A549 (cell line): ENCODE results near the gene GTPBP6.

Source experiments
- BHLHE40 ChIP-seq: IDR thresholded peaks from 2 replicates; pipeline ENCODE4 v1.6.1; 2012; ENCODE audit warnings: low read depth, low read length, inconsistent platforms
- CTCF ChIP-seq: fragments of >200 bp; sonication (Bioruptor Twin); formaldehyde crosslinking; IDR thresholded peaks from 3 replicates; pipeline ENCODE4 v1.5.1; 2016
- EHMT2 ChIP-seq: fragments of 200-600 bp; sonication (generic); IDR thresholded peaks from 2 replicates; pipeline ENCODE4 v1.6.1; 2016; ENCODE audit warnings: antibody characterized with exemption, low read depth, mild to moderate bottlenecking, moderate library complexity
- EP300 ChIP-seq, 2 experiments: fragments of >200 bp; sonication (Bioruptor Twin); formaldehyde crosslinking; IDR thresholded peaks; 2 replicates in 1 of 2; 3 replicates in 1 of 2; pipeline ENCODE4 v1.6.1; 2016 to 2017
- HDAC2 ChIP-seq: fragments of 200-600 bp; sonication (generic); IDR thresholded peaks from 2 replicates; pipeline ENCODE4 v1.6.1; 2016
- HMGXB4 ChIP-seq: fragments of 250-450 bp; sonication (Bioruptor Pico); IDR thresholded peaks from 2 replicates; pipeline ENCODE4 v1.5.0; 2021; ENCODE audit warnings: mild to moderate bottlenecking, moderate library complexity, borderline replicate concordance
- HOXB5 ChIP-seq: fragments of 250-450 bp; sonication (Bioruptor Pico); IDR thresholded peaks from 2 replicates; pipeline ENCODE4 v1.5.0; 2020; ENCODE audit warnings: mild to moderate bottlenecking, moderate library complexity
- JUN ChIP-seq, 2 experiments: fragments of >200 bp; sonication (Bioruptor Twin); formaldehyde crosslinking; IDR thresholded peaks; 2 replicates in 1 of 2; 3 replicates in 1 of 2; pipeline ENCODE4 v1.6.1; 2016 to 2017
- KDM1A ChIP-seq: fragments of 200-600 bp; sonication (generic); IDR thresholded peaks from 2 replicates; pipeline ENCODE4 v1.6.1; 2016; ENCODE audit warnings: low read depth, mild to moderate bottlenecking
- POLR2A ChIP-seq: IDR thresholded peaks from 2 replicates; pipeline ENCODE4 v1.6.1; 2012; ENCODE audit warnings: mild to moderate bottlenecking, low read length
- RARB ChIP-seq: fragments of 250-450 bp; sonication (Bioruptor Pico); IDR thresholded peaks from 2 replicates; pipeline ENCODE4 v1.8.0; 2021; ENCODE audit warnings: mild to moderate bottlenecking, moderate library complexity
- SMC3 ChIP-seq: fragments of >200 bp; sonication (Bioruptor Twin); formaldehyde crosslinking; IDR thresholded peaks from 3 replicates; pipeline ENCODE4 v1.6.1; 2018; ENCODE audit warnings: inconsistent platforms
- SREBF2 ChIP-seq: fragments of 450-650 bp; IDR thresholded peaks from 2 replicates; pipeline ENCODE4 v1.6.1; 2014; ENCODE audit warnings: mild to moderate bottlenecking, moderate library complexity
- USF2 ChIP-seq: fragments of 450-650 bp; IDR thresholded peaks from 2 replicates; pipeline ENCODE4 v1.6.1; 2014; ENCODE audit warnings: antibody characterized with exemption

- TF ChIP-seq POLR2A (no peak), CTCF (no peak), HOXB5 (no peak), KDM1A (no peak), USF2 (no peak), SMC3 (no peak), HDAC2 (no peak), SREBF2 (no peak), JUN (IDR thresholded peaks at IDR 0.05) (no peak), EHMT2 (no peak), RARB (CRISPR knock-in tag) (no peak), HMGXB4 (CRISPR knock-in tag) (no peak), EP300 (IDR thresholded peaks at IDR 0.05) (no peak), BHLHE40 (no peak)
Measured at GRCh38 chrX:362351-362750, 43.8 kb upstream of the GTPBP6 start.
